GM10266 (cell line): ENCODE measurements around the gene WWOX.

ENCODE experiments used
- DNase-seq: peaks from one replicate; pipeline ENCODE4 v3.0.0; 2012; ENCODE audit errors: extremely low spot score
- CTCF ChIP-seq: IDR thresholded peaks from 2 replicates; pipeline ENCODE4 v1.5.1; 2012; ENCODE audit warnings: mild to moderate bottlenecking, low read depth; ENCODE audit not compliant: control insufficient read depth, insufficient read depth; ENCODE audit errors: missing control alignments

WWOX gene

GRCh38 chr16:78764478-78764877 lies 665.0 kb downstream of the WWOX start:
- DNase-seq: no peak
- TF ChIP-seq CTCF: no peak

GRCh38 chr16:78768226-78768625 lies 668.8 kb downstream of the WWOX start:
- no peak for DNase-seq
- no peak for TF ChIP-seq CTCF

- TF ChIP-seq CTCF: no peak
- DNase-seq: no peak
Observed at GRCh38 chr16:78768718-78769117, 669.3 kb downstream of the WWOX start.

GRCh38 chr16:78770353-78771091 lies 671.1 kb downstream of the WWOX start:
- peak; percentile 48 for DNase-seq
- peak; percentile 89 for TF ChIP-seq CTCF

GRCh38 chr16:78773291-78773702 lies 673.8 kb downstream of the WWOX start:
- no peak for TF ChIP-seq CTCF
- no peak for DNase-seq

GRCh38 chr16:78773706-78774105 lies 674.3 kb downstream of the WWOX start:
- DNase-seq: no peak
- TF ChIP-seq CTCF: no peak

GRCh38 chr16:78775161-78775561 lies 675.7 kb downstream of the WWOX start:
- DNase-seq: no peak

More at GRCh38 chr16:78775161-78775561, 675.7 kb downstream of the WWOX start:
- TF ChIP-seq CTCF: no peak
